Effector memory CD4-positive, alpha-beta T cell (primary cell): Measurements from ENCODE around the gene ATXN1L.
"Not testable (repeated sequence)": the region's sequence is repeated elsewhere in the genome, so short reads cannot be mapped to it uniquely, and the experiment has no call there.

Source experiments
- DNase-seq, 3 donors: peaks; one replicate each; pipeline ENCODE4 v3.0.0-alpha.2; 2020
- H3K27ac ChIP-seq: 2 replicates; pipeline ENCODE4 v1.7.0; 2013; ENCODE audit warnings: mild to moderate bottlenecking, low read length, moderate library complexity; ENCODE audit not compliant: insufficient read depth, poor library complexity, severe bottlenecking
- H3K27me3 ChIP-seq: replicated peaks from 2 replicates; pipeline ENCODE4 v1.7.0; 2013; ENCODE audit warnings: mild to moderate bottlenecking, low read length; ENCODE audit not compliant: insufficient read depth, control insufficient read depth, poor library complexity, severe bottlenecking
- H3K36me3 ChIP-seq: 2 replicates; pipeline ENCODE4 v1.7.0; 2013; ENCODE audit warnings: mild to moderate bottlenecking, low read length, moderate library complexity; ENCODE audit not compliant: control insufficient read depth, insufficient read depth
- H3K4me1 ChIP-seq: 2 replicates; pipeline ENCODE4 v1.7.0; 2013; ENCODE audit warnings: low read length, mild to moderate bottlenecking; ENCODE audit not compliant: control insufficient read depth, insufficient read depth, poor library complexity, severe bottlenecking
- H3K4me3 ChIP-seq: 2 replicates; pipeline ENCODE4 v1.7.0; 2013; ENCODE audit warnings: low read length, low read depth, mild to moderate bottlenecking; ENCODE audit not compliant: insufficient read depth, poor library complexity, severe bottlenecking
- H3K9me3 ChIP-seq: 2 replicates; pipeline ENCODE4 v1.7.0; 2013; ENCODE audit warnings: mild to moderate bottlenecking, low read length, moderate library complexity; ENCODE audit not compliant: control insufficient read depth

The ATXN1L gene

GRCh38 chr16:71852158-71852557, 6.4 kb downstream of the ATXN1L start:
- peaks cover 52% of the 10 kb centered on the region for H3K36me3 ChIP-seq
- DNase-seq, result no peak
- H3K4me1 ChIP-seq, result peaks cover 5% of the 10 kb centered on the region

GRCh38 chr16:71852561-71852960, 6.8 kb downstream of the ATXN1L start:
- H3K4me3 ChIP-seq, result no peak overlapping the region
- no peaks in the 10 kb centered on the region for H3K9me3 ChIP-seq
- H3K27me3 ChIP-seq, result no peaks in the 10 kb centered on the region
- H3K36me3 ChIP-seq, result peaks cover 53% of the 10 kb centered on the region
- no peak for DNase-seq
- no peak overlapping the region for H3K27ac ChIP-seq
- H3K4me1 ChIP-seq, result peaks cover 5% of the 10 kb centered on the region

More at GRCh38 chr16:71852158-71852557, 6.4 kb downstream of the ATXN1L start:
- H3K27me3 ChIP-seq, result no peaks in the 10 kb centered on the region
- H3K9me3 ChIP-seq, result no peaks in the 10 kb centered on the region
- no peak overlapping the region for H3K4me3 ChIP-seq
- no peak overlapping the region for H3K27ac ChIP-seq

GRCh38 chr16:71853413-71853812, 7.6 kb downstream of the ATXN1L start:
- no peaks in the 10 kb centered on the region for H3K9me3 ChIP-seq
- DNase-seq, result no peak
- peaks cover 5% of the 10 kb centered on the region for H3K4me1 ChIP-seq
- H3K27ac ChIP-seq, result no peak overlapping the region
- H3K27me3 ChIP-seq, result no peaks in the 10 kb centered on the region
- peaks cover 49% of the 10 kb centered on the region for H3K36me3 ChIP-seq
- H3K4me3 ChIP-seq, result no peak overlapping the region

- Histone ChIP-seq H3K36me3 (peaks cover 44% of the 10 kb centered on the region), H3K9me3 (no peaks in the 10 kb centered on the region), H3K4me1 (peaks cover 5% of the 10 kb centered on the region), H3K4me3 (no peak overlapping the region), H3K27me3 (no peaks in the 10 kb centered on the region), H3K27ac (no peak overlapping the region)
- DNase-seq, result no peak
Observed at GRCh38 chr16:71854369-71854948, 8.7 kb downstream of the ATXN1L start.

GRCh38 chr16:71855937-71856662, 10.3 kb downstream of the ATXN1L start:
- H3K4me1 ChIP-seq, result peaks cover 5% of the 10 kb centered on the region
- peaks cover 40% of the 10 kb centered on the region for H3K36me3 ChIP-seq
- DNase-seq, result no peak
- H3K27me3 ChIP-seq, result no peaks in the 10 kb centered on the region
- H3K27ac ChIP-seq, result no peak overlapping the region
- H3K4me3 ChIP-seq, result no peak overlapping the region
- no peaks in the 10 kb centered on the region for H3K9me3 ChIP-seq

GRCh38 chr16:71859762-71860521, 14.2 kb downstream of the ATXN1L start:
- peaks cover 49% of the 10 kb centered on the region for H3K36me3 ChIP-seq
- no peak overlapping the region for H3K27ac ChIP-seq
- no peak for DNase-seq
- no peaks in the 10 kb centered on the region for H3K9me3 ChIP-seq
- H3K4me3 ChIP-seq, result no peak overlapping the region
- no peaks in the 10 kb centered on the region for H3K4me1 ChIP-seq
- H3K27me3 ChIP-seq, result no peaks in the 10 kb centered on the region

- no peak for DNase-seq
- H3K27me3 ChIP-seq, result no peaks in the 10 kb centered on the region
- H3K4me1 ChIP-seq, result no peaks in the 10 kb centered on the region
- H3K4me3 ChIP-seq, result no peak overlapping the region
- H3K9me3 ChIP-seq, result no peaks in the 10 kb centered on the region
- H3K36me3 ChIP-seq, result peaks cover 66% of the 10 kb centered on the region
- no peak overlapping the region for H3K27ac ChIP-seq
Observed at GRCh38 chr16:71863995-71864394, 18.2 kb downstream of the ATXN1L start.

- Histone ChIP-seq H3K27me3 (no peaks in the 10 kb centered on the region), H3K4me3 (no peak overlapping the region), H3K36me3 (peaks cover 54% of the 10 kb centered on the region), H3K9me3 (no peaks in the 10 kb centered on the region), H3K4me1 (no peaks in the 10 kb centered on the region), H3K27ac (no peak overlapping the region)
- no peak for DNase-seq
Observed at GRCh38 chr16:71865173-71865863, 19.5 kb downstream of the ATXN1L start.

GRCh38 chr16:71867175-71867574, 21.4 kb downstream of the ATXN1L start:
- H3K4me1 ChIP-seq, H3K27ac ChIP-seq, H3K27me3 ChIP-seq, H3K4me3 ChIP-seq, DNase-seq, H3K9me3 ChIP-seq: not testable (repeated sequence)
- peaks cover 41% of the 10 kb centered on the region for H3K36me3 ChIP-seq
